Smooth muscle cell (in vitro differentiated cells): ENCODE data around the gene ZNF516. TPM values are rescaled to one million over a fixed set of nuclear protein-coding genes. Genes with fewer than 3 reads are reported as not detected.

Experiments
- DNase-seq: peaks from one replicate; lab custom pipeline; 2025; ENCODE audit not compliant: unreplicated experiment; lab: John Stamatoyannopoulos, UW
- H2AFZ ChIP-seq: fragments of 200-600 bp; sonication (generic); 2 replicates; pipeline ENCODE4 v1.6.0; 2016; ENCODE audit warnings: antibody characterized with exemption, low read depth, mild to moderate bottlenecking
- H3F3A ChIP-seq: fragments of 200-600 bp; sonication (generic); 2 replicates; pipeline ENCODE4 v1.6.0; 2017; ENCODE audit warnings: antibody characterized with exemption, low read depth
- H3K27ac ChIP-seq: fragments of 200-600 bp; sonication (generic); 2 replicates; pipeline ENCODE4 v1.5.1; 2016; ENCODE audit warnings: low read depth, mild to moderate bottlenecking
- H3K27me3 ChIP-seq: fragments of 200-600 bp; sonication (generic); 2 replicates; pipeline ENCODE4 v1.6.1; 2016; ENCODE audit warnings: low read depth, mild to moderate bottlenecking
- H3K36me3 ChIP-seq: fragments of 200-600 bp; sonication (generic); 2 replicates; pipeline ENCODE4 v1.5.1; 2016; ENCODE audit warnings: low read depth
- H3K4me1 ChIP-seq: fragments of 200-600 bp; sonication (generic); 2 replicates; pipeline ENCODE4 v1.5.1; 2016; ENCODE audit warnings: low read depth
- H3K4me2 ChIP-seq: fragments of 200-600 bp; sonication (generic); 2 replicates; pipeline ENCODE4 v1.6.0; 2016; ENCODE audit warnings: mild to moderate bottlenecking
- H3K4me3 ChIP-seq: fragments of 200-600 bp; sonication (generic); 2 replicates; pipeline ENCODE4 v1.5.1; 2016; ENCODE audit warnings: mild to moderate bottlenecking
- H3K79me2 ChIP-seq: fragments of 200-600 bp; sonication (generic); 2 replicates; pipeline ENCODE4 v1.6.0; 2016; ENCODE audit warnings: low read depth, mild to moderate bottlenecking
- H3K9ac ChIP-seq: fragments of 200-600 bp; sonication (generic); 2 replicates; pipeline ENCODE4 v1.6.0; 2016; ENCODE audit warnings: low read depth
- H3K9me3 ChIP-seq: fragments of 200-600 bp; sonication (generic); replicated peaks from 2 replicates; pipeline ENCODE4 v1.5.1; 2016; ENCODE audit warnings: low read depth
- H4K20me1 ChIP-seq: fragments of 200-600 bp; sonication (generic); 2 replicates; pipeline ENCODE4 v1.6.0; 2016; ENCODE audit warnings: low read depth
- WGBS: methylation state at CpG from one replicate; pipeline ENCODE4 v1.1.7; 2016; ENCODE audit warnings: low lambda C conversion rate; 5-methylcytosine and 5-hydroxymethylcytosine counted together
- polyA plus RNA-seq: library from polyadenylated mRNA; unstranded; fragments of >200 nt; fragmentation: Nextera tagmentation; extraction: Ambion mirVana; gene quantifications from 2 replicates; pipeline ENCODE4 v1.2.1, GENCODE V29; 2016
- total RNA-seq: library from RNA; depleted of rRNA; stranded (reverse); fragments of >200 nt; gene quantifications from 2 replicates; pipeline ENCODE4 v1.2.3, GENCODE V29; 2014
- TF ChIP-seq, protein P1 (sequence below): fragments of 200-600 bp; sonication (generic); IDR thresholded peaks from 2 replicates; pipeline ENCODE4 v1.5.1; 2017; ENCODE audit warnings: borderline replicate concordance, mild to moderate bottlenecking, antibody characterized with exemption; ENCODE audit not compliant: insufficient read depth, poor library complexity, severe bottlenecking

Gene ZNF516
- total and polyA plus RNA-seq, 2 experiments from 2014 or later, result 15.6 to 24.2 TPM

DNA sequence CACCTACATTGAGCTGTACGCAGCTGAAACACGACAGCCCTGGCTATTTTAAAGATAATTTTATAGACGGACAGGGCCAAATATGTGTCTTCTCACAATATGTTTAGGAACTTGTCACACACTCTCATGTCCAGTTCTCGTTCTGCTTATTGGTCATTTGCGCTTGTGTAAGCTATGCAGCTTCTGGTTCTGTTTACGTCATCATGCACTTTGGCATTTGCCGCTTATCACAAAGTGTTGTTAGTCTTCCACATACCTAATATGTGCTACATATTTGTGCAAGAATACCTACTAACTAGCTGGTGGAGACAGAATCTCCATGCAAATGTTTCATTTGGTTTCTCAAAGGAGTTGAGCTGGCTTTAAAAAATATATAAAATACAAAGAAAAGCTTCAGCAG lies 7.5 kb upstream of the ZNF516 start:
- WGBS, result 87% methylated on average over 7 of the region's 7 CpGs
- Histone ChIP-seq H3K9ac (no peak overlapping the region), H2AFZ (no peak overlapping the region), H3K27ac (no peak overlapping the region), H3K36me3 (no peaks in the 10 kb centered on the region), H3K4me2 (no peak overlapping the region), H3K79me2 (no peaks in the 10 kb centered on the region), H3F3A (peaks cover 7% of the 10 kb centered on the region), H4K20me1 (no peaks in the 10 kb centered on the region), H3K9me3 (no peaks in the 10 kb centered on the region), H3K4me1 (peaks cover 31% of the 10 kb centered on the region), H3K4me3 (no peak overlapping the region), H3K27me3 (no peaks in the 10 kb centered on the region)
- TF ChIP-seq, protein P1, sequence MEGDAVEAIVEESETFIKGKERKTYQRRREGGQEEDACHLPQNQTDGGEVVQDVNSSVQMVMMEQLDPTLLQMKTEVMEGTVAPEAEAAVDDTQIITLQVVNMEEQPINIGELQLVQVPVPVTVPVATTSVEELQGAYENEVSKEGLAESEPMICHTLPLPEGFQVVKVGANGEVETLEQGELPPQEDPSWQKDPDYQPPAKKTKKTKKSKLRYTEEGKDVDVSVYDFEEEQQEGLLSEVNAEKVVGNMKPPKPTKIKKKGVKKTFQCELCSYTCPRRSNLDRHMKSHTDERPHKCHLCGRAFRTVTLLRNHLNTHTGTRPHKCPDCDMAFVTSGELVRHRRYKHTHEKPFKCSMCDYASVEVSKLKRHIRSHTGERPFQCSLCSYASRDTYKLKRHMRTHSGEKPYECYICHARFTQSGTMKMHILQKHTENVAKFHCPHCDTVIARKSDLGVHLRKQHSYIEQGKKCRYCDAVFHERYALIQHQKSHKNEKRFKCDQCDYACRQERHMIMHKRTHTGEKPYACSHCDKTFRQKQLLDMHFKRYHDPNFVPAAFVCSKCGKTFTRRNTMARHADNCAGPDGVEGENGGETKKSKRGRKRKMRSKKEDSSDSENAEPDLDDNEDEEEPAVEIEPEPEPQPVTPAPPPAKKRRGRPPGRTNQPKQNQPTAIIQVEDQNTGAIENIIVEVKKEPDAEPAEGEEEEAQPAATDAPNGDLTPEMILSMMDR, result no peak
- DNase-seq, result no peak

DNA sequence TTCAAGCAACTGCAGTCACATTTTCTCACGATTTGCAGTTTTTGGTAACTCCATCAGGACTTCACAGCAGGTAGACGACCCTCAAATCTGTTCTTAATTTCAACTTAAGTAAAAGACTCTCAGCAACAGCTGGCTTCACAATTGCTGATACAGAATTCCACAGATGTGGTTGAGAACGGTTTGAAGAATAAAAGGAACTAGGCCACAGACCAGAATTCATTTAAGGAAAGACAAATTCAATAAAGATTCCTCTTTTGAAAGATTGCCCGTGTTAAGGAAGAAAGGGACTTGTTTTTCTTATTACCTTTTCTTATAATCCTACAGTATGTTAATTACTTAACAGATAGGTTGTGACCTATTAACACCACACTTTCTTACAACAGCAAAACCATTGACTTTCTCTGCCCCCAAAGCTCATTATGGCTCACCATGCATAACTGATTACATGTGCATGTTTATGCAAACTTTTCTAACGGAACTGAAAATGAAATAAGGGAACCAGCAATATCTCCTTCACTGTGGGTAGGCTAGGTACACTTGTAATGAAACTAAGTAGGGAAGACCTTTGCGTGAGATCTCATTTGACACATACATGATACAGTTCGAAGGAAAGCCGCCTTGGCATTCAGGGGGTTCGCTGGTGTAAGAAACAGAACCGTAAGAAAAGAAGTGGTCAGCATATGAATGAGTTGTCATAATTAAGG lies 4.7 kb upstream of the ZNF516 start:
- no peak overlapping the region for H3K4me3 ChIP-seq
- no peak for DNase-seq
- H3K36me3 ChIP-seq, result no peaks in the 10 kb centered on the region
- TF ChIP-seq, protein P1, result no peak
- WGBS, result 86% methylated on average over 10 of the region's 10 CpGs
- H3K79me2 ChIP-seq, result no peaks in the 10 kb centered on the region
- H3K9me3 ChIP-seq, result no peaks in the 10 kb centered on the region
- no peaks in the 10 kb centered on the region for H3K27me3 ChIP-seq
- no peak overlapping the region for H3K4me2 ChIP-seq
- peaks cover 31% of the 10 kb centered on the region for H3K4me1 ChIP-seq
- peaks cover 12% of the 10 kb centered on the region for H3F3A ChIP-seq
- no peak overlapping the region for H3K27ac ChIP-seq
- H3K9ac ChIP-seq, result no peak overlapping the region
- H2AFZ ChIP-seq, result no peak overlapping the region
- H4K20me1 ChIP-seq, result no peaks in the 10 kb centered on the region

DNA sequence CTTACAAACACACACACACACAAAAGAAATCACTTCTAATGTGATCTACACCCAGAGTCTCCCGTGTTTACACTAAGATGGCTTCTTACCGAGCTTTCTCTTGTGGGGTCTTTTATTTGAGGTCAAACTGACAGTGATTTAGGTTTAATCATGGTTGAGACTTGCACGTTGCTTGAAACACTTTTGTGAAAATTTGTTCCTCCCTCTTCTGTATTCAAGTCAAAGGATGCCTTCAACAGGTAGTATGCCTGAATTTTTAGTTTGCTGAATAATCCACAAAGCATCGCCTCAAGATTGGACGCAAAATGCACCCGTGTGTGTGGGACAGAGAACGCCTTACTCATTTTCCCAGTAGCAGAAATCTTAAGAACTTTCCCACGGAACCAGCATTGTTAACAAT lies 4.0 kb upstream of the ZNF516 start:
- H3K36me3 ChIP-seq, result no peaks in the 10 kb centered on the region
- H3K9me3 ChIP-seq, result no peaks in the 10 kb centered on the region
- no peak for DNase-seq
- peaks cover 18% of the 10 kb centered on the region for H3F3A ChIP-seq
- H3K27ac ChIP-seq, result no peak overlapping the region
- TF ChIP-seq, protein P1, result no peak
- no peak overlapping the region for H3K4me2 ChIP-seq
- WGBS, result 89% methylated on average over 8 of the region's 8 CpGs
- no peaks in the 10 kb centered on the region for H3K27me3 ChIP-seq
- H3K79me2 ChIP-seq, result no peaks in the 10 kb centered on the region
- no peak overlapping the region for H2AFZ ChIP-seq
- peaks cover 26% of the 10 kb centered on the region for H3K4me1 ChIP-seq
- no peak overlapping the region for H3K4me3 ChIP-seq
- H3K9ac ChIP-seq, result no peak overlapping the region
- H4K20me1 ChIP-seq, result no peaks in the 10 kb centered on the region

DNA sequence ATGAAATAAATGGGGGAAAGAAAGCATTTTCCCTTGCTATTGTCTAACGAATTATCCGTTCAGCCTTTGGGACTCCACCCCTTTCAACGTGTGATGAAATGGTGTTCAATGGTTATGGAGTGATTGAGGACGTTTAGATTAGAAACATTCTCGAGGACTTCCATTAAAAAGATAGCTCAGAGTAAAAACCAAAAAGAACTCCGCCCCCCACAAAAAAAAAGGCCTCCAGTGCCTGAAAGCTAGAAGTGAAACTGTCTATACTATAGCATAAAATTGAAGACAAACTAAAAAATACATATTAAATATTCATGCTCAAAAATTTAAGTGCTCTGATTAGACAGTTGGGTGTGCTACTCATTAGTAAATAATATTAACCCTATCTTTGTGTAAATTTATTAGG lies 3.0 kb upstream of the ZNF516 start:
- Histone ChIP-seq H4K20me1 (peaks cover 4% of the 10 kb centered on the region), H3K27me3 (no peaks in the 10 kb centered on the region), H3K9me3 (no peaks in the 10 kb centered on the region), H3K4me2 (no peak overlapping the region), H3K4me1 (peaks cover 16% of the 10 kb centered on the region), H3K79me2 (no peaks in the 10 kb centered on the region), H3K27ac (no peak overlapping the region), H3K9ac (no peak overlapping the region), H2AFZ (no peak overlapping the region), H3K36me3 (no peaks in the 10 kb centered on the region), H3K4me3 (no peak overlapping the region), H3F3A (peaks cover 24% of the 10 kb centered on the region)
- DNase-seq, result no peak
- 55% methylated on average over 6 of the region's 6 CpGs for WGBS
- TF ChIP-seq, protein P1, result no peak
